Esophagus squamous epithelium (tissue), 5 donors: ENCODE measurements around the gene UBE2J1. TPM values are rescaled to one million over a fixed set of nuclear protein-coding genes. Genes with fewer than 3 reads are reported as not detected.

Experiments used
- DNase-seq: peaks from one replicate; lab custom pipeline; 2025; lab: John Stamatoyannopoulos, UW
- H3K27ac ChIP-seq, 4 donors: fragments of 200-600 bp; sonication (generic); one replicate each; pipeline ENCODE4 v1.5.1; 2016 to 2019; ENCODE audit warnings: mild to moderate bottlenecking in 1 of 4
- H3K27me3 ChIP-seq, 4 donors: fragments of 200-600 bp; sonication (generic); 1 replicate in 3 of 4; 2 replicates in 1 of 4; pipeline versions ENCODE4 v1.5.1 to v1.6.0; 2017 to 2021; ENCODE audit warnings: antibody characterized with exemption in 1 of 4
- H3K36me3 ChIP-seq, 3 donors: fragments of 200-600 bp; sonication (generic); one replicate each; pipeline ENCODE4 v1.5.1; 2016 to 2019
- H3K4me1 ChIP-seq, 3 donors: fragments of 200-600 bp; sonication (generic); one replicate each; pipeline ENCODE4 v1.5.1; 2017 to 2019
- H3K4me3 ChIP-seq, 4 donors: fragments of 200-600 bp; sonication (generic); 1 replicate in 3 of 4; 2 replicates in 1 of 4; pipeline ENCODE4 v1.5.1; 2016 to 2019; ENCODE audit warnings: mild to moderate bottlenecking in 2 of 4, moderate library complexity in 1 of 4
- H3K9me3 ChIP-seq, 3 donors: fragments of 200-600 bp; sonication (generic); one replicate each; pipeline ENCODE4 v1.5.1; 2016 to 2019
- POLR2A ChIP-seq, 4 donors: fragments of 450-650 bp; IDR thresholded peaks; one replicate each; pipeline ENCODE4 v1.6.1; 2017; ENCODE audit warnings: antibody characterized with exemption in 4 of 4, mild to moderate bottlenecking in 4 of 4, moderate library complexity in 3 of 4
- WGBS, 2 donors: methylation state at CpG; one replicate each; pipeline ENCODE4 v1.1.5; 2018; 5-methylcytosine and 5-hydroxymethylcytosine counted together
- intact Hi-C: fragments of 100-400 bp; cut with DNase I; formaldehyde crosslinking; loops from one replicate; pipeline ENCODE4 v1.15.0; 2022
- total RNA-seq, 4 donors: library from RNA; depleted of rRNA; stranded (reverse); fragments of >200 nt; gene quantifications; one replicate each; pipeline ENCODE4 v1.1.0, GENCODE V29; 2016
- TF ChIP-seq, protein P1 (sequence below), 6 experiments: fragments of 450-650 bp in 4 of 6; fragments of 200-600 bp in 2 of 6; sonication (generic) in 2 of 6; IDR thresholded peaks; one replicate each; pipeline ENCODE4 v1.5.1; 2016 to 2019; ENCODE audit warnings: antibody characterized with exemption in 6 of 6, mild to moderate bottlenecking in 4 of 6, moderate library complexity in 4 of 6
- donor health status: DM: yes; HTN: yes; CAD: no.

UBE2J1 gene
- total RNA-seq, 4 donors from 2014 or later = 27.2 to 37.3 (median 29.9) TPM

DNA sequence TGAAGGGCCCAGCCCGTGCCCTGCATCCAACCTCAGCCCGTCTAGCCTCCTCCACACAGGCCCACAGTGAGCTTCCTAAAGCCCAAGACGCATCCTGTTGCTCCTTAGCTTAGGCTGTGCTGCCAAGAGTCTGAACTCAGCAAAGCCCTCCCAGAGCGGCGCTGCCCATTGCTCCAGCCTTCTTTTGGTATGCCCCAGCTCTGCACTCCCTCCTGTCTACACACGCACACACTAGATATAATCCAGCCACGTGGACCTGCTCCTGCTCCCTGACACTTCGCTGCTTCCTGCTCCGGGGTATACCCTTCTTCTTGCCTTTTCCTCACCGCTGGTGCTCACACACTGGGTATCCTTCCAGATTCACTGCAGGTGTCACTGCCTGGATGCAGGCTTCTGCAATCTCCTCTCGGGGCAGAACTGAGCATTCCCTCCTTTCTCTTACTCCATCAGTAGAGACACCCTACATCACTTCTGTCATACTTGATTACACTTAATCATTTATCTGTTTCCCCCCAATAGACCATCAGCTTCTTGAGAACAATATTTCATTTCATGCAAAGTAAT is 61.2 kb downstream of the UBE2J1 start:
- Histone ChIP-seq H3K36me3 (no peaks in the 10 kb centered on the region), H3K4me1 (no peaks in the 10 kb centered on the region), H3K27me3 (no peaks in the 10 kb centered on the region), H3K4me3 (no peak overlapping the region), H3K27ac (no peak overlapping the region), H3K9me3 (no peaks in the 10 kb centered on the region)
- no peak for TF ChIP-seq POLR2A (IDR thresholded peaks at IDR 0.05)
- TF ChIP-seq, protein P1, sequence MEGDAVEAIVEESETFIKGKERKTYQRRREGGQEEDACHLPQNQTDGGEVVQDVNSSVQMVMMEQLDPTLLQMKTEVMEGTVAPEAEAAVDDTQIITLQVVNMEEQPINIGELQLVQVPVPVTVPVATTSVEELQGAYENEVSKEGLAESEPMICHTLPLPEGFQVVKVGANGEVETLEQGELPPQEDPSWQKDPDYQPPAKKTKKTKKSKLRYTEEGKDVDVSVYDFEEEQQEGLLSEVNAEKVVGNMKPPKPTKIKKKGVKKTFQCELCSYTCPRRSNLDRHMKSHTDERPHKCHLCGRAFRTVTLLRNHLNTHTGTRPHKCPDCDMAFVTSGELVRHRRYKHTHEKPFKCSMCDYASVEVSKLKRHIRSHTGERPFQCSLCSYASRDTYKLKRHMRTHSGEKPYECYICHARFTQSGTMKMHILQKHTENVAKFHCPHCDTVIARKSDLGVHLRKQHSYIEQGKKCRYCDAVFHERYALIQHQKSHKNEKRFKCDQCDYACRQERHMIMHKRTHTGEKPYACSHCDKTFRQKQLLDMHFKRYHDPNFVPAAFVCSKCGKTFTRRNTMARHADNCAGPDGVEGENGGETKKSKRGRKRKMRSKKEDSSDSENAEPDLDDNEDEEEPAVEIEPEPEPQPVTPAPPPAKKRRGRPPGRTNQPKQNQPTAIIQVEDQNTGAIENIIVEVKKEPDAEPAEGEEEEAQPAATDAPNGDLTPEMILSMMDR (IDR thresholded peaks at IDR 0.05) = no peak
- 81 to 88% methylated on average over 11 of the region's 11 CpGs for WGBS, 2 donors
- DNase-seq = no peak
- intact Hi-C loops = no loop called here

DNA sequence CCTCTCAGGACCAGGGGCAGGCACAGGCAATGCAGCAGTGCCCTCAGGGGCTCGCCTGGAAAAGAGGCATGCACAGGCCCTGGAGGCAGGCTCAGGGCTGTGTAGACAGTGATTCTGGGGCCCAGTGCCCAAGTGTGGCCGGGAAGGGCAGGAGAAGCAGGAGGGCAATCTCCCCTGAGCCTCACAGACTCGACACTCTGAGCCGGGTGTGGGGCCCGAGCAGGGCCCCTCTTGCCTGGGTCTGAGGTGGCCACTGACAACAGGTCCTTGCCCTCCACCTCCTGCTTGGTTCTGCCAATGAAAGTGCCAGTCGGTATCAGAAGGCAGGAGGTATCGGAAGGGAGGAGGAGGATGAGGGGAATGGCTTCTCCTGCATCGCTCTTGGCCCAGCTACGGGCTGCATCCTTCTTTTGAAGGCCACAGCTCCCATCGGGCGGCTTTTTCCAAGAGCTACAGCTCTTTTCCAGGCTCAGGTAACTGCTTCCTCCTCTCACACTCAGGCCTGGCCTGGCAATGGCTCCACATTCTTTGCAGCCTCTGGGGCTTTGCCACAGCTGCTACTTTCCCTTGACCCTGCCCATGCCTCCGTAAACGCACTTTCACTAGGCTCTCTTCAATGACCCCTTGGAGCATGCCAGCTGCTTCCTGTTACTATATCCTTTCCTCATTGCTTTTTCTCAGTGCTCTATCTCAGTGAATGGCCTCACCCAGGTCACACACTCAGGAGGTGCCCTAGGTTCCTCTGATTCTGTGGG is 61.9 kb downstream of the UBE2J1 start:
- Histone ChIP-seq H3K4me3 (no peak overlapping the region), H3K27me3 (no peaks in the 10 kb centered on the region), H3K4me1 (no peaks in the 10 kb centered on the region), H3K9me3 (no peaks in the 10 kb centered on the region), H3K27ac (no peak overlapping the region), H3K36me3 (no peaks in the 10 kb centered on the region)
- no peak for TF ChIP-seq POLR2A (IDR thresholded peaks at IDR 0.05)
- TF ChIP-seq, protein P1 (IDR thresholded peaks at IDR 0.05) = no peak
- 68 to 84% methylated on average over 5 to 10 of the region's 13 CpGs for WGBS, 2 donors
- intact Hi-C loops = no loop called here
- DNase-seq = no peak

DNA sequence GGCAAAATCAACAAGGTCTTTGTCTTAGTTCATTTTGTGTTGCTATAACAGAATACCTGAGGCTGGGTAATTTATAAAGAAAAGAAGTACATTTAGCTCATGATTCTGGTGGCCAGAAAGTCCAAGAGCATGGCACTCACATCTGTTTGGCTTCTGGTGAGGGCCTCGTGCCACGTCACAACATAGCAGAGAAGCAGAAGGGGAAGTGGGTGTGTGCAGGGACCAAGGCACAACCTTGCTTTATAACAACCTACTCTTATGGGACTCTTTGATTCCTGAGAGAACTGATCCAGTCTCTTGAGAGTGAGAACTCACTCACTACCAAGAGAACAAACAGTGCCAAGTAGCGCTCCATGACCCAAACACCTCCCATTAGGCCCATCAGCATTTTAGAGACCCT is 62.8 kb downstream of the UBE2J1 start:
- intact Hi-C loops = no loop called here

DNA sequence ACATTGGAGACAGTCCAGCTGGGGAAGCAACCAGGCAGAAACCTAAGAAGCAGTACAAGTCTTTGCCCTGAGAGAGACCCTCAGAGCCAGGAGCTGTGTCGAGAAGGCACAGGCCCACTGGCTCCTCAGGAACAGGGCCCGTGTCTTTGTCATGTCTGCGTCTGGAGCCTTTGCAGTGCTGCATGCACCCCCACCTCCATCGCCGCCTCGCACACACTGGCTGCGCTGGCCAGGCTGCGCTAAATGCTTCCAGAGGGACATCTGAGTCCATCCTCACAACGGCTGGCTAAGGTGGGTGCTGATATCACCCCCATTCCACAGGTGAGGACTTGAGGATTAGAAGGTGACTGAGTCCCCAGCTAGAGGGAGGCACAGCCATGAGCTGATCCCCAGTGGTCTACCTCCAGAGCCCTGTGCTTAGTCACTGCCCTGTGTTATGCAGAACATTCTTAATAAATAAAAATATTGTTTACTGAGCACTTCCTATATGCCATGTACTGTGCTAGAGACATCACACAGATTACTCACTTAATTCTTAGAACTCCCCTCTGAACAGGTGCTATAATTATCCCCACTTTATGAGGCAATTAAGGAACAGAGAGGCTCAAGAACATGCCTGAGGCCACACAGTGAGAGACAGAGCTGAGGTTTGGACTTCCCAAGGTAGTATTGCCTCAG is 65.0 kb downstream of the UBE2J1 start:
- Histone ChIP-seq H3K27me3 (no peaks in the 10 kb centered on the region), H3K9me3 (no peaks in the 10 kb centered on the region), H3K4me3 (no peak overlapping the region), H3K36me3 (no peaks in the 10 kb centered on the region), H3K27ac (no peak overlapping the region), H3K4me1 (no peaks in the 10 kb centered on the region)
- intact Hi-C loops = no loop called here
- TF ChIP-seq, protein P1 (IDR thresholded peaks at IDR 0.05) = no peak
- TF ChIP-seq POLR2A (IDR thresholded peaks at IDR 0.05) = no peak
- 94 to 100% methylated on average over 8 of the region's 9 CpGs for WGBS, 2 donors
- DNase-seq = no peak

More for the DNA sequence above, 62.8 kb downstream of the UBE2J1 start:
- no peaks in the 10 kb centered on the region for H3K36me3 ChIP-seq
- no peak for DNase-seq
- no peak for TF ChIP-seq POLR2A (IDR thresholded peaks at IDR 0.05)
- TF ChIP-seq, protein P1 (IDR thresholded peaks at IDR 0.05) = no peak
- H3K27ac ChIP-seq = no peak overlapping the region
- H3K27me3 ChIP-seq = no peaks in the 10 kb centered on the region
- 81 to 94% methylated on average over 3 of the region's 3 CpGs for WGBS, 2 donors
- no peaks in the 10 kb centered on the region for H3K4me1 ChIP-seq
- H3K4me3 ChIP-seq = no peak overlapping the region
- no peaks in the 10 kb centered on the region for H3K9me3 ChIP-seq

DNA sequence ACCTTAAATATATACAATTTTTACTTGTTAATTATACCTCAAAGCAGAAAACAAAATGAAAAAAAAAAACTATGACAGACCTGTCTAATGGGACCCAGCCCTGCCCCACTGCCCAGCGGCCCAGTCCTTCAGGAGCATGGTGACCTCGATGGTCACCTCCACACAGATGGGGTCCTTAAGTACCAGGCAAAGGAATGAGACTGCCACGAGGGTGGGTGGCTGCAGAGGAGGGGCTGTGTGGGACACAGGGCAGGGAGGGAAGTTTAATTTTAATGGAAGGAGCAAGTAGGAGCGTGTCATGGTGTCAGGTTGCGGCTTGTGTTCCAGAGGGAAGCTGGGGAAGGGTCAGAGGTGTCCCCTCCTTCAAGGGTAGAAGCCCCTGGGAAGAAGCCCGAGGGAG is 66.0 kb downstream of the UBE2J1 start:
- 56 to 68% methylated on average over 6 of the region's 6 CpGs for WGBS, 2 donors
- intact Hi-C loops = no loop called here
- DNase-seq = no peak
- H3K4me3 ChIP-seq = no peak overlapping the region
- no peaks in the 10 kb centered on the region for H3K27me3 ChIP-seq
- no peaks in the 10 kb centered on the region for H3K36me3 ChIP-seq
- H3K9me3 ChIP-seq = no peaks in the 10 kb centered on the region
- H3K4me1 ChIP-seq = no peaks in the 10 kb centered on the region
- H3K27ac ChIP-seq = no peak overlapping the region
- no peak for TF ChIP-seq POLR2A (IDR thresholded peaks at IDR 0.05)
- TF ChIP-seq, protein P1 (IDR thresholded peaks at IDR 0.05) = no peak
